COR-L47 (cell line): ENCODE results near the gene STK17A.
"Not testable (repeated sequence)": the region's sequence is repeated elsewhere in the genome, so short reads cannot be mapped to it uniquely, and the experiment has no call there.

Experiments used
- DNase-seq: peaks from one replicate; lab custom pipeline; 2025; lab: John Stamatoyannopoulos, UW

STK17A gene

GRCh38 chr7:43600056-43600455, 17.1 kb downstream of the STK17A start:
- no peak for DNase-seq

- DNase-seq, result no peak
These were observed 19.3 kb downstream of the STK17A start for GRCh38 chr7:43602256-43602655.

GRCh38 chr7:43604251-43604650, 21.3 kb downstream of the STK17A start:
- no peak for DNase-seq

GRCh38 chr7:43609097-43609496, 26.2 kb downstream of the STK17A start:
- no peak for DNase-seq

DNA sequence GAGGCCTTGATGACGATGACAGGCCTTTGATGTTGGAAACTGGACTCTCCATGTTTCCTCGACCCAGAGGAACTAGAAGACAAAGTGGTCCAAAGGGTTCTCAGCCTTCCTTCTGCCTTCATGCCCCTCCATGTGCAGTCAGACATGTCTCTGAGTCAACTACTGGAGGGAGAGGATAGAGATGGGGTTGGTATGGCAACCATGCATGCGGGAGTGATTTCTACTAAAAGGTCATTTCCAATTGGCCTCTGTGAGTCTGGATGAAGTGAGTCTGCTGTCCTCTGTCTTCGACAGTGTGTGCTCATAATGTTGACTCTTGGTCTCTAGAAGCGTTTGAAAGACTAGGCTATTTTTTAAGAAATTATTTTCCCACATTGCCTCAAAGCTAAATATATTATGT, 29.2 kb downstream of the STK17A start:
- DNase-seq, result no peak

- DNase-seq, result no peak
These were observed 30.0 kb downstream of the STK17A start for GRCh38 chr7:43612599-43613589.

DNA sequence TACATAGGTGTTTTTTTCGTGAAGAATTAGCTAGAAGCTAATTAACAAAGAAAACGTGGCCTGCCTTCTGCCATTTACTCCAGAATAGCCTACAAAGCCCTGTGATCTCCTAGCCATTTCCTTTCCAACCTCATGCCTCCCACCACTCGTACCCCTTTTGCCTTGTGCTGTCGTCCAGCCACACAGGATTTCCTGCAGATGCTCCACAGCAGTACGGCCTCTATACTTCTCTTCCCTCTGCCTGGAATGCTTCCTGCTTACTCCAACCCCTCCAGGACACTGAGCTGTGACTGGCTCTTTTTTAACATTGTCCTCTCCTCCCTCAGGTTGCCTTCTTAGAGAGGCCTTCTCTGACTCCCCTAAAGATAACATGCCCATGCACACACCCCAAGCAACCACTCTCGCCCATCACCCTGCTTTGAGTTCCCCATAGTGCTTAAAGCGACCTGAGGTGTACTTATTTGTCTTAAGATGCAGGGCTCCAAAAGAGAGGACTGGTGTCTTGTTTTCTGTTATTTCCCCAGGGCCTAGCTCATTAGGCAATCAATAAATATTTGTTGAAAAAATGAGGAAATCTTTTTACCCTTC, 32.7 kb downstream of the STK17A start:
- DNase-seq, result no peak

- no peak for DNase-seq
These were observed 34.1 kb downstream of the STK17A start for GRCh38 chr7:43616977-43617376.

- DNase-seq, result no peak
These were observed 35.2 kb downstream of the STK17A start for GRCh38 chr7:43618073-43618472.

DNA sequence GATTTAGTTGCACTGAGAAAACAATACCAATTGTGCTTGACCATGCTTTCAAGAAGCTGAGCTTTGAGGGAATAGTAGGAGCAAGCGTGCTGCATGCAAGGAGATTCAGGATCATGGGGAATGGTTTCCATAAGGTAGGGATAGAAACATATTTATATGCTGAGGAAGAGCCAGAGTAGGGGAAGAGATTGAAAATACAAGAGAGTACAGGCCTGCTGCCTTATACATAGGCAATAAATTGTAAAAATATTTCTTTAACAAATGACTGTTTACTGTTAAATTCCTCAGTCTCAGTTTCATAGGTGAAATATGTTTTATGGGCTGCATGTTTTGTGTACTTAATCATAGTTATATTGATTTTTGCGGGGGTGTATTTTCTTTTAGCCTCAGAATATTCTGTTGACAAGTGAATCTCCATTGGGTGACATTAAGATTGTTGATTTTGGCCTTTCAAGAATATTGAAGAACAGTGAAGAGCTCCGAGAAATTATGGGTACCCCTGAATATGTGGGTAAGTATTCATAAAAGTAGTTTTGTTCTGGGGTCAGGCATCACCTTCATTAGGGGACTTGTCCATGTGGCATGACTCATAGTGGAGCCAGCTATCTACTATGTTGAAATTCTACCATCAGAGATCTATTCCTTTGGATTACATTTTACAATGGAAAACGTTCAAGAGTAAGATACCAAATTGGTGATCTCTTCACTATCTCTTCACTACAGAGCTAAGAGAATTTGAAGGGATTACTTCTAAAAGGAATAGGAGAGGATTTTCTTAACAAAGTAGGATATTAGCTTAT, 36.5 kb downstream of the STK17A start:
- no peak for DNase-seq

DNA sequence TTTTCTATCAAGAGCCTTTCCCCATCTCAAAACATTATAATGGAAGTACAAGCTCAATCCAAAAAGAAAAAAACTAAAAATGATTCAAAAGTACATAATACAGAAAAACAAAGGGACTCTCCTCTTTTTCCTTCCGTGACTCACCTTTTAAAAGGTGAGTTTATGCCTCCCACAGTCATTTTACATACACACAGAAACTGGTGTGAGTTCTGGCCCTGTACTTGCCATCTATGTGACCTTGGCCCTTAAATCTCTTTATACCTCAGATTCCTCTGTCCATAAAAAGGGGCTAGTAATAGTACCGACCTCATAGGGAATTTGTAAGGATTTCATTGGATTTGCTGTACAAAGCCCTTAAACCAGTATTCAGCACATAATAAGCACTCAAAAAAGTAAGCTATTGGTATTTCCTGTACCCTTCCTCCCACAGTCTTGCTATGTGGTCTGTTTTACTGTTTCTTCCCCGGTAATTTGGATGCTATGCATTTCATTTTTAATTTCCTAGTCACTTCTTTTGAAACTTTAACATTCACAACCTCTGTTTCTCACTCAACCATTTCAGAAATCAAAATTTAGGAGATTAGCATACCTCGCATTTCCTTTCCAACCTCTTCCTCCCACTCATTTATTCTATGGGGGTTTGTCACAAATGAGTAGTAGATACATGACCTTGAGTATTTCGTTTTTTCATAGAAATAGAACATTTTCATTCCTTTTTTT, 39.0 kb downstream of the STK17A start:
- no peak for DNase-seq

DNA sequence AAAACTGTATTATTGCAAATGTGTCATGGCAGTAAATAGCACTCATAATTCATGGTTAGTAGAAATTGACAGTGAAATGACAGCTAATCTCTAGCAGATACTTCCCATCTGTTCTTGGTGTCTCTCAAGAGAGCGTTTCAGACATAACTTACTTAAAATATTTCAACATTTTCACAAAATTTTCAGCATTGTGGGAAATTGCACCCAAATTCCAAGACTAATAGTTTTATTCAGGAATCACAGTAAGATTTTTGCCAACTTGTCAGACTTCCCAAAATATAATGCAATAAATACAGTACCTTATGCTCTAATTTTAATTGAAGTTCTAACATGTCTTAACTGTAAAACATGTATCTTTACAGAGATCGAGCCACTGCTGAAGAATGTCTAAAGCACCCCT, 41.2 kb downstream of the STK17A start:
- no peak for DNase-seq

DNA sequence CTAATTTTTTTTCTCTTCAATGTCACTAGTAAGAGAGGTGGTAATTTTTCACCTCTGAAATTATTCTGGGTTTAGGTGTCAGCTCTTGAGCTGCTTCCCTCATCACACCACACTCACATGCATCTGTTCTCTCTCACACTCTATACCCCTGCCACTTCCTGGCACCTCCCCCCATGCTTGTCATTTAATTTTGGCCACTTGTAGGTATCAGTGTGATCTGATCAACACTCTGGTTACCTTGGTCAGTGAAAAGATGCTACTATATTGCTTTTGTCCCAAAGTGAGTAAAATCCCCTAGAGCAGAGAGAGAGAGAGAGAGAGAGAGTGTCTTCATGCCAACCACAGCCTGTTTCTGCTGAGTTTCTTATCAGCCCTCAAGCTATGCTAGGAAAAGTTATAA, 42.5 kb downstream of the STK17A start:
- DNase-seq, result no peak

DNA sequence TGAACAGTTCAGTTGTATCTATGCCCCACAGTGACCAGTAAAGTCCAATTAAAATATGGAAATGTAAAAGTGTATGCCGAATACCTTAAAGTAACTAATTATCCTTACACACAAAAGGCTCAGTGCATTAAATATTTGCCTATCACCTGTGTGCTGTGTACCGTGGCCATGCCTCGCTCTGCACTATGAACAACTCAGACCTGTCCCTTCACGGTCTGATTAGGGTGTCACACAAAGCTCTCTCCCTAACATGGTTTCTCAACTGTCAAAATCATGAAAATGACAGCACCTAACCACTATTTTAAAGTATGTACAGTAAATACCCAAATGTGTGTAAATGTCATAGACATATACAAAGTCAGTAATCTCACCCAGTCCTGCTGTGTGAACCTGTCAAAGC, 43.1 kb downstream of the STK17A start:
- no peak for DNase-seq

GRCh38 chr7:43626695-43627094, 43.8 kb downstream of the STK17A start:
- DNase-seq, result no peak

DNA sequence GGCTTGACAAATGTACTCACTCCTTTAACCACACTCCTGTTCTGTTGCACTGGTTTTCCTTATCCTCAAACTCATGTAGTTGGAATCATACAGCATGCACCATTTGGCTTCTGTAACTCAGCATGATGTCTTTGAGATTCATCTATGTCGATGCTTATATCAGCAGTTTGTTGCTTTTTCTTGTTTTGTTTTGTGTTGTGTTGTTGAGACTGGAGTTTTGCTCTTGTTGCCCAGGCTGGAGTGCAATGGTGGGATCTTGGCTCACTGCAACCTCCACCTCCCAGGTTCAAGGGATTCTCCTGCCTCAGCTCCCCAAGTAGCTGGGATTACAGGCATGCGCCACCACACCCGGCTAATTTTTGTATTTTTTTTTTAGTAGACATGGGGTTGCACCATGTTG, 44.9 kb downstream of the STK17A start:
- DNase-seq, result not testable (repeated sequence)

DNA sequence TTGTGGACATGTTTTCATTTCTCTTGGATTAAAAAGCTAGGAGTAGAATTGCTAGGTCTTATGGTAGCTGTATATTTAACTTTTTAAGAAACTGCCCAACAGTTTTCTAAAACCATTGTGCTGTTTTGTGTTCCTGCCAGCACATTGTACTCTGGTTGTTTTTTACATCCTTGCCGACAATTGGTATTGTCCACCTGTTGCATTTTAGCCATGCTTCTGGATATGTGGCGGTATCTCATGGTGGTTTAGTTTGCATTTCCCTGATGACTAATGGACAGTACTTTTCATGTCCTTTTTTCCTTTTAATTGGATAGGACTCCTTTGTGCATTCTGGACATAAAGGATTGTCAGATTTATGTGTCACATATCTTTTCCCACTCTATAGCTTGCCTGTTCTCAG, 45.5 kb downstream of the STK17A start:
- DNase-seq, result no peak

DNA sequence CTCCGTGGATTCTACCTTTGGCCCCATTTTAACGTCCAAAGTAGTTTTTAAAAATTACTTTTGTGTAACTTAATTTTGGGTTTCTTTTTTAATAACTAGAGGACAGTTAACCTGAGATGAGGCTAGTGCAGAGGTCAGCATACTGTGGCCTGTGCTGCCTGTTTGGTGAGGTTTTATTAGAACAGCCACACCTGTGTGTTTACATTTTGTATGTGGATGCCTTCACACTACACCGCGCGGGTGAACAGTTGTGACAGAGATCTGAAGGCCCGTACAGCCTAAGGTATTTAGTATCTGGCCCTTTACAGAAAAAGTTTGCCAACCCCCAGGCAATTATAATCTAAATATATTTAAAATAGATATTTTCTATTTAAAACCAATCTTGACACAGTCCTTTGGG, 46.9 kb downstream of the STK17A start:
- no peak for DNase-seq

- no peak for DNase-seq
These were observed 47.6 kb downstream of the STK17A start for GRCh38 chr7:43630482-43630881.

GRCh38 chr7:43631559-43631958, 48.7 kb downstream of the STK17A start:
- DNase-seq, result no peak

GRCh38 chr7:43632746-43633145, 49.8 kb downstream of the STK17A start:
- no peak for DNase-seq

DNA sequence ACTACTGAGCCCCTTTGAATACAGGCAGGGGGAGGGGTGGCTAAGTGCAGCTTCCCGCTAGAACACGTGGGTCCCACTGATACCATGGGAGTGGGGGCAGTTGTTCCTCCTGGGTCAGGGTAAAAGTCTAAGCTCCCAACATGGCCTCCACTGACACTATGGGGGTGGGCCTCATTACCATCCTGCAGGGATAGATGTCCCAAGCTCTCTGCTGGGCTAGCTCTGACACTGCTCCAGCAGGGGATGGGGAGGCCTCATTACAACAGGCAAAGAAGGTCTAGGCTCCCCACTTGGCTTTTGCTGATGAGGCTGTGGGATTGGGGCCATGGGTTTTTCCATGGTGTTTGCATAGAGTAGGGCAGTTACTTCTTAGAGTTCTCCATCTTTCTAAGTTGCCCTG, 51.5 kb downstream of the STK17A start:
- DNase-seq, result no peak
